GM19397 (cell line): ENCODE measurements around the gene TCF4.

ENCODE experiments used
- ATAC-seq: cut with Tn5 transposase; IDR thresholded peaks from one replicate; pipeline ENCODE4 v1.9.1; 2021; ENCODE audit warnings: mild to moderate bottlenecking, moderate library complexity; ENCODE audit not compliant: unreplicated experiment

The TCF4 gene

DNA sequence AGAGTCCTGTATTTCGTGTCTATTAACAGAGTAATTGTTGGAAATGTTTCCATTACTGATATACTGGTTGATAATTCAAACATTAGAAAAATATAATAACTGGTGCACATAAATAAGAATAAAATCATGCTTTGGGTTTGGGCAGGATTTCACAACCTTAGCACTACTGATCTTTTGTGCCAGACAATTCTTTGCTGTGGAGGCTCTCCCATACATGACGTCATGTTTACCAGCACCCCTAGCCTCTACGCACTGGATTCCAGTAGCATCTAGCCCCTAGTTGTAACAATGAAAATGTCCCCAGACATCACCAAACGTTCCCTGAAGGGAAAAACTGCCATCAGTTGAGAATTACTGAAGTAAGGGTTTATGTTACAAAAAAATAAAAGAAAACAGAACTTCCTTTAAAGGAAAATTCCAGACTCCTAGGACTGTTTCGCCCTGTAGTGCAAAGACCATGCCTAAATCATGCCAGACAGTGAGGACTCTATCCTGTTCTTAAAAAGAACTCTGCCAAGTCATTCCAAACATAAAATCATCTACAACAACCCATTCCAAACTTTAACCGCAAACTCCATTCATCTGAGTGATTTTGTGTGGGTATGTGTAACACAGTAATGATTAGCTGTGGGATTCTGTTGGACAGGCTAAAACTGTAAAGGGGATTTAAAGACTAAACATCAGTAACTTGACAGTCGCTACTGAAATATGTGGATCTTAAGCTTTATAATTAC lies 315.3 kb downstream of the TCF4 start:
- ATAC-seq: no peak

DNA sequence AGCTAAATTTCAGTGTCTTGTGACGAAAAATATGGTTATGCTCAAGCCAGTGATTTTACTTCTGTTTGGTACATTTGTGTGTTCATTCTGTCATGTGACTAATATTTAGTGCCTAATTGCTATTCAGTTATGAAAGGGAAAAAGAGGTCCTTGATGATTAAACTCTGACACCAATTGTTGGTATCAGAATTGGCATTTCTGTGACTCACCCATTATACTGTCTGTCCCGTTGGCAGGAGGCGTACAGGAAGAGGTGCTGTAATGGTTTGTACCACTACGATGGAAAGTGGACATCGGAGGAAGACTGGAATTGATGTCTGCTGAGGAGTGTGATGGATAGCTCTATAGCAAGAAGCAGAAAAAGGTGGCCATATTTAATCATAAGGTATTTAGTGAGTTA lies 318.4 kb downstream of the TCF4 start:
- no peak for ATAC-seq

DNA sequence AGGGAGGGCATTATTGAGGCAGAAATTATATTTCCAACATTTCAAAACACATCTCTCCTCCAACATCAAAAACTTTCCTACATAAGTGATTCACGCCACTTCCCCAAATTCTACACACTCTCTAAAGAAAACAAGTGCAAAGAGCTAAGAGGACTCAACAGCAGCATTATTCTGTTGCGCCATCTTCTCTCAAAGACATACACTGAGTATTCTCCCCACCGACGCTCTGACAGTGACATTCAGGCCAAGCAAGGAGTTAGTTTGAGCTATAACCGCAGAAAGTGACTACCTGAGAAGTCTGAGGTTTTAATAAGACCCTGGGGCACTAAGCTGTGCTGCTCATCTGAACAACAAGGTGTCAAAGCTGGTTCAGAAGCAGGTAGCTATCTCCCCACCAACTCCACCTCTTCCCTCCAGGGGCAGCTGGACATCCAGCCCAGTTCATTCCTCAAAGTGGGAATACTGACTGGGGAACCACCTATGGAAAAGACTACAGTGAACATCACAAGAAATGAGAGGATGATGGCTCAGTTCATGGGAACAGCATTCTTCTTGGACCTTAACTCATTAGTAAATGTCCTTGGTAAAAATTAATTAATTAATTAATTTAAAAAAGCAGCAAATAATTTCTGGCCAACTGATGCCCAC lies 319.2 kb downstream of the TCF4 start:
- ATAC-seq: peak; percentile 44

DNA sequence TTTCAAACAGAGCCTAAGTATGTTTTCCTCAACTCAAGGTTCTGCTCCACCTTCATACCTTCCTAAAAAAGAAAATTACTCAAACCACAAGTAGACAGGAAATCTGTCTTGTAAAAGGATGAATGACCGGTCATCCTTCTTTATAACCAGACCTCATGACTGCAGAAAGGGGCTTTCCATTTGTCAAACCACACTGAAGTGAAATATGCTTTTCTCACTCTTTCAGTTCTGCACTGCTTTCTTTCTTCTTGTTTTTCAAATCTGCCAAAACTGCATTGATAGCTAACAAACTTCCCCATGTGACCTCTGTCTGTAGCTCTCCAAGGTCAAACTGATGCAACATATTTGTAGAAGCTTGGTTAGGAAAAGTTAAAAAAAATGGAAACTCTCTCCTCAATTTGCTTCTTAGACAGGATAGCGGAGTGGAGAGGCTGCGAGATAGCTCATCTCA lies 319.8 kb downstream of the TCF4 start:
- peak; percentile 75 for ATAC-seq

DNA sequence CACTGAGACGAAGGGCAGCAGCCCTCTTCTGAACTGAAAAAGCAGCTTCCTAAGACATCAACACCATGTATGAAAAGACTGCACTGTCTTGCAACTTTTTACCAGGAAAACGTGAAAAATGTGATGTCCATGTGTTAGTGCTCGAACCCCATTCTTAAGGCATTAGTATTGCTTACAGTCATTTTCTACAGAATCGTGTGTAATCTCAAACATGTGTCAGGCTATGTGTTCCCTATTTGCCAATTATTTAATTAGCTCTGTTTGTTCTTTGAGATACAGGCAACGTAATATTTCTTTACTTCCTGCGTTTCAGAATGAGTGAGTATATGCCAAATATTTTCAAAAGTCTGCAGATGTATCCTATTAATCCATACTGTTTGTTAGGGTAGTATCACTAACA lies 321.0 kb downstream of the TCF4 start:
- ATAC-seq: no peak

DNA sequence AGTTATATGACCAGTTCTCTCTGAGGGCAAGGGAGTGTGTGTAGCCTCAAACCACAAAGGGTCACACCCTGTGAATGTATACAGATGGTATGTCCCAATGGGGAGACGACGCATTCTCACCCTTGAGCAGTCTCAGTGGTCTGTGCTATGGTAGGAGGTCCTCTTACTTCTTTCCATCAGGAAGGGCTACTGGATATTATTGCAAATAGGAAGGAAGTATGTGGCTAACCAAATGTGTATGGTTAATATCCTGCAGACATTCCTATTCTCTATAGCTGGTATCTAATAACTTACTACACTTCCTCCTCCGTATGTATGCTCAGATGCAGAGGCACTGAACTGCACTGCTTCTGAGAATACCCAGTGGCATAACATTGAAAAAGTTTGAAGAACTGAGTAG lies 322.0 kb downstream of the TCF4 start:
- ATAC-seq: peak; percentile 49

DNA sequence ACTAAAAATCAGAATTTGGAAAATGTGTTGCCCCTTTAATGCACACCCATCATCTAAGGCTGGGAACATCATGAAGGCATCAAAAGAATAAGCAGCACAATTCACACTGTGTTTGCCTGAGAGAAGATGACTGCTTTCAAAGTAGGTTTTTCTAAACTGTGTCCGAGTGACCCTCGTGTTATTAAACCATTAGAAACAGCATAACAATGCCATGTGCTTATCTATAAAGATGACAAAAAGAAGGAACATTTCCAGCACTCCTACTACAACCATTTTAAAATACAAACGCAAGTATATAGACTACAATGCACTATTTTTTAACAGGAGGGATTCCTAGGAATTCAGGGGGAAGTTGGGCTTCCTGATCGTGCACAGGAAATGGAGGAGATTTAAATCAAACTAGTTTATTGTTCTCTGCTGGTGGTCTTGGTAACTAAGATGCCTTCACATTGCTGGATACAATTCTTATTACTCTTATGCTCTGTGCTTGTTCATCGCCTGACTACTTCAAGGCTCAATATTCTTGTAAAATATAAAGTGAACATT lies 322.8 kb downstream of the TCF4 start:
- ATAC-seq: no peak

DNA sequence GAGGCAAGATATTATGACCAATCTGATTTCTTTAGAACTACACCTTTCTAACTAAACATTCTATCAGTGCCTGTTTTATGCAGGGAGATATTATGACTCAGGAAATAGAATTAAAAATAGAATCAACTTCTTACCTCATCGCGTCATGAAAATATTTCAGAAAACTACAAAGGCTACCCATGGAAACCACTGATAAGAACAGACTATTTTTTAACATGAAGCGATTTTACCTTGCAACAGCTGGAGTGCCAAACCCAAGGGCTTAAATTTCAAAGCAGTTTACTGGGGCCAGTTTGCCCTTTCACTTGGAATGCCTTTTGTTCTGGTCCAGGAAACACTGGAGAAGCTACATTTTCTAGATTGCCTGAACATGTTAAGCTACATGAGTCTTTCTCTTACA lies 323.9 kb downstream of the TCF4 start:
- ATAC-seq: no peak

DNA sequence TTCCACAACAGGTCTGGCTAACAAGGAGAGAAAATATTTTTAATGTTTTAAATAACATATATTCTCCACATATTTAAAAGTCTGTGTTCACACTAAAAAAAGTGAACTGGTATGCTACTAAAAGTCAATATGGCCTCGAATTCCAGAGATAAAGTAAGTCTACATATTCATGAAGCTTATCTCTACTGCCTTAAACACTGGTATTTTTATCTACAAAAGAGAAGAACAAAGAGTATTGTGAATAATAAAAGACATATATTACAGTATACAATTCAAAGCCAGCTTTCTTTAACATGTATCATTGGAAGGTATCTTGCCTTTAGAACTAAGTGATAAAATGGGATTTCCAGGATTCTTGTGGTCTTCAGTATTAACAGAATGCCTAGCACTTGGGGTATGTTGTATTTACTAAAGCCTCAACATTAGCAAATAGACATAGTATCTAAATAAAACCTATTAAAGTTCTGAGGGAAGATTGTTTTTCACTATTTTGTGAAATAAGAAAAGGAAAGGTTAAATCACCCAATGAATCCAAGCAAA lies 325.9 kb downstream of the TCF4 start:
- ATAC-seq: no peak

DNA sequence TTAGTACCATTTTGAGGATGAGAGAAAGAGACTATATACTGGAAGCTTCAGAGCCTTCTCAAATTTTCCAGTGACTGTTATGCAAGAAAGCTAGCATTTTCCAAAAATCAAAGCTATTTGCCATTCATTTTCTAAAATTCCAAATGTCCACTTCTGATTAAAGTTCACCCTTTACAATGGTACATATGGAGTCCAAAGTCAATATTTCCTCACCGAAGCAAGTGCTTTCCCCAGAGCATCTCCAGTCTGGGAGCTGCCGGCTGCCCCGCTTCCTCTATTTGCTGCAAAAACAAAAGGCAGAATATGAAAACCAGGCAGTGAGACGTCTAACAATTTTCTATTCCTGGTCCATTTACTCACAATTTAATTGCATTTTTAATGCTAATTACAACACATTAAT lies 326.7 kb downstream of the TCF4 start:
- no peak for ATAC-seq

DNA sequence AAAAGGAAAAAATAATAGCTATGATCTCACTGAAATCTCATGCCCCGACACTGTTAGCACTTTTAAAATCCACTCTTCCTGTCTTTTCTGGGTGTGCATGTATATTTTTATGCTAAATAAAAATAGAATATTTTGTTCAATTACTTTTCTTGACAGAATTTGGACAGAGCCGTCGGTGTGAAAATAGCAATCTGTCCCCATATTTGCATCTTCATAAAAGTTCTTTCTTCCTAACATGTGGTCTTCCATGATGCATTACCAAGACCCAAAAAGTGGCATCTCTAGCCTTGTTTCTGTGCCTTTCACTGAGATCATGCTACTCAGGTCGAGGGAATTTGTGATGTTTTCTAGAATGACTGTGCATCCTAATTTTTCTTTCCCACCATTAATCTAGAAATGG lies 329.9 kb downstream of the TCF4 start:
- no peak for ATAC-seq

DNA sequence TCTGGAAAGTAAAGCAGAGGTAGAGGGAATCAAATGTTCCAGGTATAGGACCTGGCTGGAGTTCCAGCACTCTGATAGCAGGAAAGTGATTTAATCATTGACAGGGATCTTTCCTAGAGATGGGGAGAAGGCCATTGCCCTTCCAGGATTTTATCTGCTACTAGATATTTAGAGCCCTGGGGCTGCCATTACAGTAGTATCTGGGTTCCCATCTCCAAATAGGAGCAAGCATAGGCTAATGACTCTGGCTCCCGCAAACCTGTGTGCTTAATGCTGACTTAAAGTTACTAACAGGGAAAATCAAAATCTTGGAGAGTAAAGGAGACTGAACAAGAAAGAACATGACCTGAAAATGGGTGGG lies 331.1 kb downstream of the TCF4 start:
- no peak for ATAC-seq

DNA sequence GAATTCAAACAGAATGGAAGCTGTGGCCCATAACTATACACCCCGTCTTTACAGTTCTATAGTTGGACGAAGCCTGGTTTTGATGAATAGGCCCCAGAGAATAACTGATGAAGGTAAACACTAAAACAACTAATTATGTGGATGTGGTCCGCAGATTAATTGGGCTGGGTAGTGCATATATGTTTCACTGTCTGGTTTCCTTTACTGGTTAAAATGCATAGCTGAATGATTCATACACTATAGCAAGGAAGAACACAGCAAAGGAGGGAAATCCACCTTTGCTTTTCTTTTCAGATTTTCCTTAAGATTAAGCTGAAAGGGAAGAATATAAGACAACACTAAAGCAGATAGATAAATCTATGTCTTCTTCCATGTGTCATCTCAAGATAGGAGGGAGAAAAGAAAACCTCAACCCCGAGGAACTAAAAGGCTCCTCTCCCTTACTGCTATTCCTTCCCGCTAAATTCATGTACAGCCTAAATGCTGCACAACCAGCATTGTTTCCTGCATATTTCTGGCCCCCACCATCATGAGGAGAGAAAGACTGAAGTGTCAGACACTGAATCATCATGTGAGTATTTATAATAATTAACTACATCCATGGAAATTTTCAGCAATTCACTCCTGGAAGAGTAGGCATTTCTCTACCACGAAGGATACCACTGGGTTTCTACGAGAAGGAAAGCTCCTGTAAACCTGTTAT lies 331.6 kb downstream of the TCF4 start:
- no peak for ATAC-seq

DNA sequence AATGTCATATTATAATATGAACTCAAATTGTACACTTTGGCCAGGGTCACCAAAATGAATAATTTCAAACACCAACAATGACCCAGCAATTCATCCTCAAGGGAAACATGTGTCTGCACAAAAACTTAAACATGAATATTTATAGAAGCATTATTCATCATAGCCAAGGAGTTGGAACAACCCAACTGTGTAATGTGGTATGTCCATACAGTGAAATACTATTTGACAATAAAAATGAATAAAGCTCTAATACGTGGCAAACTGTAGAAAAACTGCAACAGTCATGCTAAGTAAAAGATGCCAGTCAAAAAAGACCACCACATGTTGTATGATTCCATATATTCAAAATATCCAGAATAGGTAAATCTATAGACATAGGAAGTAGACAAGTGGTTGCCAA lies 334.2 kb downstream of the TCF4 start:
- ATAC-seq: no peak

DNA sequence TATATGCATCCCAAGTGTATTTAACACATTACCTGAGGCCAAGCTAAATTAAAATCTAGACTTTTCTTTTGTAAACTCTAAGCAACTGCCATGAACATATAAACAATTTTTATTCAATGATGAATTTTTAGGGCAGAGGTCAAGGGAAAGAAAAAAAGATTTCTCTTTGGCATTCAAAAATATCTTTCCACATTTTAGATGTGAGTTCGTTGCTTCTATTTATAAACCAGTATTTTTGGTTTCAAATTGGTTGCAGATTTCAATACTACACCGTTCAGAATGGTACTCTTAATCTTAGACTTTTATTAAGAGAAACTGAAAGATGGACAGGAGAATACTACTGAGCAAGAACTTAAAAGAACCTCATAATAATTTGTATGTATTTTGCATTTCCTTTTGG lies 335.1 kb downstream of the TCF4 start:
- peak; percentile 43 for ATAC-seq

DNA sequence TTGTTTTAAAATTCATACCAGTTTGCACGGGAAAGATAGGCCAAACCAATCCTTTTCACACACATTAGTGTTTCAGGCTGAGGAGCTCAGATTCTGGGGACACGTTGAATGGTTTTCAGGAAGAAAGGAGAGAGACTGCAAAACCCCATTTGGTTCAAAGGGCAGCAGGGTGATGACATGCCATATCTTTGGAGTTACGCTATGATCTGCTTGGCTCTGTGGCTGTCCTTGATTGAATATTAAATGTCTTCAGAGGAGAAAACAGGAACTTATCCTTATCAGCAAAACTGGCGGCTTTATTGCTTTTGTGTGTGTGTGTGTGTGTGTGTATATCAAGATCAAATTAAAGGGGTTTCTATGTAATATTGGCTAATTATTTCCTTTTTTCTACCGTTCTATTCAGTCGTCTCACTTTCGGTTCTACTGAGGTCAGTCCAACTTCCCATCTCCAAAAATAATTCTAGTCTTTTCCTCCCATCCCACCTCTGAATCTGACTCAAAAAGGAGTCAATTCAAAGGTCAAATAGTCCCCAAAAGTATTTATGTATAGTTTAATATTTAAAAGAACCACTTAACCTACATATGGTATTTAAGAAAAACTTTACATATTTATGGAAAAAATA lies 335.8 kb downstream of the TCF4 start:
- no peak for ATAC-seq

DNA sequence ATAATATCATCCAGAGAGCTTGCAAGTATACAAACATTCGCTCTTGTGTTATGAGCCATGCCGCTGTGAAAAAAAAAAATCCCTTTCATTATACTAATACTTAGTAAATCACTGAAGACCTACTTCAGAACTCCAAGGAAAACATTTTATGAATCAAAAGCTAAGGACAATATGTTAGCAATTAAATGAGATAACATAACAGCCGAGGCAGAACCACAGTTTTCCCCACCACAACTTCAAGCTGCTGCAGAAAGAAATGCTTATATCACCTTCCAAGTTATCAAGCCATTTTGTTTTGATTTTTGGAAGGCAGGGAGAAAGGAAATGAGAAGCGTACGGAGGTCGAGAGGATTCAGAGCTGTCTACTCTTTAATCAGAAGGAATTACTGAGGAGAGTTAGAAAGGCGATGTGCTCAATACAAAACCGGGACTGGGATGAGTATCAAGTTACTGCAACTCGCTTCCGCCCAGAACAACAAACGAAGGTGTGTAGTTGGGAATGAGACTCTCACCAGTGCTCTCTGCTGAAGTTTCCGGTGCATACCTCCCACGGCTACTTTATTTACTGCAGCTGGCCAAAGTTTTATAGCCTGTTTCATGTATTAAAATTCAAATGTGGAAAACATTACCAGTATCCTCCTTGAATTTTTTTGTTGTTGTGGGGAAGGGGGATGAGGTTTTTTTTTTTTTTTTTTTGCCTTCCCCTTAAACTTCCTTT lies 336.6 kb downstream of the TCF4 start:
- no peak for ATAC-seq

DNA sequence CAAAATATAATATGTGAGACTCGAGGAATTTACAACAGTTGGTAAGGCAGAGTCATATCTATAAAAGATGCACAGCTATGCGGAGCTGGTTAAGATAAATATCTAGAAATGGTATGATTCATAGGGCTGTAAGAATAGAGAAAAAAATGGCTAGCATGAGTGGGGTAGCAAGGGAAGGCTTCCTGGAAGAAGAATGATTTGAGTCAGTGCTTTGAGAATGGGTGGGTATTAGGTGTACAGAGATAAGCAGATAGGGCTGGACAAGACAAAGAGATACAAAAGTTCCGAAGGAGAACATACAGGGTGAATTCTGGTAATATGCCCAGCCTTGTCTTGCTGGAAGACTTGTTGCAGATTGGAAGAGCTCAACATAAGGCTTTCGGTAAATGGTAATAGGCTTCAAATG lies 337.2 kb downstream of the TCF4 start:
- no peak for ATAC-seq

DNA sequence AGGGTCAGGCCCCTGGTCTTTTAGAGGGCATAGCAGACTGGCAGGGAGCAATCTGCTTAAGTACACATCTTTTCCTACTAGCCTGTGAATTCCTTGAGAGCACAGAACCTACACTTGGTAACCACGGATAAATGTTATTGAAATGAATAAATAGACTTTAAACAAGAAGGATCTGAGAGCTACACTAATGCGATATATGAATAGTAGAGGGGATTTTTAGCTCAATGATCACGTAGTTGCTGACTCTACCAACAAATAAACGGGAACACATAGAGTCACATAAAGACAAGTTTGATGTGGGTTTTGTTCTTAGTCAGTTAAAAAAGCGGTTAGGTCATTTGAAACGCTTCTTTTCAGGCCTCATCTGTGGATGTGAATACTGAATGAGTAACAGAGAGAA lies 338.4 kb downstream of the TCF4 start:
- ATAC-seq: no peak

DNA sequence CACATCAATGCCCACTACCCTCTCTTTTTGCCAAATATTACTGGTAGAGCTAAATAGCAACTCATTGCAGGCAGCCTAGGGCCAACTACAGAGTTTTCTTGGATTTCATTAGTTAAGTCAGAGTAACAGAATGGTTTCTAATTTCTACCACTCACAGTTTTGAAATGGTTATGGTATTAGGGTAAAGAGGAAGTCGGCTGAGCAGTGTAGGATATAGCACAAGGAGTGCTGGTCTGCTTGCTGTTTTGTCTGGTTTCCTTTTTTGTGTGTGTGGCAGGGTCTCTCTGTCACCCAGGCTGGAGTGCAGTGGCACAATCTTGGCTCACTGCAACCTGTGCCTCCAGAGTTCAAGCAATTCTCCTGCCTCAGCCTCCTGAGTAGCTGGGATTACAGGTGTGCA lies 339.5 kb downstream of the TCF4 start:
- no peak for ATAC-seq

DNA sequence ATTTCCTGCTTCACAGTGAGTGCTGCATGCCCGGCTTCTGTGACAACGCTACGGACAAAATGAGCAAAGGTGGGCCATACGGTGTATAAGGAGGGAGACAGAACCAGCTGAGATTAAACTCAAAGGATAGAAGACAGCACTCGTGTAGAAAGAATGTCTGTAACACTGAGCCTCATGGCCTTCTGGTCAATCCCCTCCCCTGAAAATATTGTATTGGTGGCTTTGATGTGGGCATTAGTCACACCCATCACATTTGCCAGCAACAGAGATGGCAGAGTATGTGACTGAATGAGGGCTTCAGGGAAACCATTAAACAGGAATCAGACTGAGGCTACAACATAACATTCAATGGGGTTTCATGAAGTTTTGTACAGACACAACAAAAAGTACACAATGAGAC lies 341.0 kb downstream of the TCF4 start:
- ATAC-seq: no peak
